SU-DHL-6 (cell line): ENCODE measurements around the gene DHRS1.

ENCODE experiments used
- CTCF ChIP-seq: fragments of 200-600 bp; sonication (generic); IDR thresholded peaks from one replicate; pipeline ENCODE4 v1.5.1; 2017; ENCODE audit warnings: antibody characterized with exemption, mild to moderate bottlenecking, low read length, moderate library complexity; ENCODE audit not compliant: insufficient read depth, poor library complexity, severe bottlenecking
- EZH2phosphoT487 ChIP-seq: fragments of 200-600 bp; sonication (generic), shearing (Covaris generic); conservative IDR thresholded peaks from 2 replicates; pipeline ENCODE4 v1.6.1; 2018; ENCODE audit warnings: mild to moderate bottlenecking, antibody characterized with exemption, low read length, moderate library complexity, mixed read lengths

- TF ChIP-seq CTCF (no peak), EZH2phosphoT487 (no peak)
These were observed 10.7 kb upstream of the DHRS1 start for GRCh38 chr14:24310265-24310645.
